GM12878 (cell line): ENCODE results near the gene PELI1. TPM values are rescaled to one million over a fixed set of nuclear protein-coding genes. Genes with fewer than 3 reads are reported as not detected.

Experiments
- ATAC-seq: fragments of 200-7000 bp; cut with Tn5 transposase; 3 replicates; pipeline ENCODE4 v1.9.1; 2020; ENCODE audit warnings: mild to moderate bottlenecking, moderate library complexity
- BruUV-seq: library from RNA; stranded (reverse); fragments of 400-500 nt; replicated peaks from 2 replicates; lab custom pipeline; 2021; lab: Mats Ljungman, UMichigan
- CTCF ChIA-PET: fragments of 300-600 bp; sonication (Branson Sonifier 250); formaldehyde crosslinking; extraction: SDS; loops from one replicate; lab custom pipeline; 2021; ENCODE audit warnings: inconsistent platforms; lab: Yijun Ruan, JAX
- POLR2A ChIA-PET: fragments of 350-600 bp; formaldehyde crosslinking; extraction: SDS; loops from one replicate; lab custom pipeline; 2021; ENCODE audit warnings: inconsistent platforms; lab: Charles Lee
- RAD21 ChIA-PET: fragments of 300-600 bp; sonication (Branson Sonifier 250); formaldehyde crosslinking; loops from one replicate; lab custom pipeline; 2023; ENCODE audit warnings: antibody characterized with exemption; ENCODE audit not compliant: unreplicated experiment; lab: Charles Lee
- SMC1A ChIA-PET: fragments of 300-600 bp; sonication (Branson Sonifier 250); formaldehyde crosslinking; loops from one replicate; lab custom pipeline; 2023; ENCODE audit not compliant: unreplicated experiment, uncharacterized antibody; lab: Charles Lee
- DNase-seq: peaks from one replicate; pipeline ENCODE4 v3.0.0-alpha.2; 2011; ENCODE audit warnings: low read depth, low spot score
- FAIRE-seq: peaks from 3 replicates; lab custom pipeline; 2011; peaks lifted over from hg19 to GRCh38; lab: Jason Lieb, UNC
- H2AFZ ChIP-seq: 2 replicates; pipeline ENCODE4 v1.6.0; 2011; ENCODE audit warnings: low read depth, low read length, control low read depth; ENCODE audit not compliant: control insufficient read depth
- H3K27ac ChIP-seq: 2 replicates; pipeline ENCODE4 v1.5.1; 2011; ENCODE audit warnings: control low read depth; ENCODE audit not compliant: control insufficient read depth, insufficient read depth
- H3K27me3 ChIP-seq, 2 experiments: replicated peaks in 1 of 2; 2 replicates each; pipeline versions ENCODE4 v1.6.0 to v1.6.1; 2011; ENCODE audit warnings: low read length in 1 of 2; ENCODE audit not compliant: control insufficient read depth in 2 of 2, insufficient read depth in 2 of 2
- H3K36me3 ChIP-seq, 2 experiments: 2 replicates each; pipeline ENCODE4 v1.5.1; 2011; ENCODE audit warnings: low read length in 1 of 2; ENCODE audit not compliant: control insufficient read depth in 2 of 2, insufficient read depth in 2 of 2
- H3K4me1 ChIP-seq: 2 replicates; pipeline ENCODE4 v1.6.1; 2011; ENCODE audit warnings: mild to moderate bottlenecking, low read length, moderate library complexity, mixed read lengths; ENCODE audit not compliant: control insufficient read depth, insufficient read depth
- H3K4me2 ChIP-seq: 2 replicates; pipeline ENCODE4 v1.6.0; 2011; ENCODE audit warnings: control low read depth; ENCODE audit not compliant: control insufficient read depth, insufficient read depth
- H3K4me3 ChIP-seq: fragments of 200-600 bp; sonication (generic); 2 replicates; pipeline ENCODE4 v1.5.1; 2016
- H3K79me2 ChIP-seq: 2 replicates; pipeline ENCODE4 v1.6.0; 2011; ENCODE audit warnings: low read length; ENCODE audit not compliant: control insufficient read depth, insufficient read depth
- H3K9ac ChIP-seq: 2 replicates; pipeline ENCODE4 v1.8.0; 2011; ENCODE audit warnings: low read length, control low read depth, mixed read lengths; ENCODE audit not compliant: control insufficient read depth, insufficient read depth
- H3K9me3 ChIP-seq: replicated peaks from 3 replicates; pipeline ENCODE4 v1.5.1; 2011; ENCODE audit warnings: mild to moderate bottlenecking, low read length; ENCODE audit not compliant: control insufficient read depth, insufficient read depth
- H4K20me1 ChIP-seq: 2 replicates; pipeline ENCODE4 v1.6.0; 2011; ENCODE audit not compliant: control insufficient read depth, insufficient read depth
- ATF7 ChIP-seq: fragments of 450-650 bp; IDR thresholded peaks from 2 replicates; pipeline ENCODE4 v1.6.1; 2016; ENCODE audit warnings: low read depth, mild to moderate bottlenecking
- BCL11A ChIP-seq: IDR thresholded peaks from 2 replicates; pipeline ENCODE4 v1.6.1; 2011; ENCODE audit warnings: low read depth, low read length
- IRF4 ChIP-seq: IDR thresholded peaks from 2 replicates; pipeline ENCODE4 v1.6.1; 2011; ENCODE audit warnings: low read depth, low read length
- MTA2 ChIP-seq: fragments of 450-650 bp; IDR thresholded peaks from 2 replicates; pipeline ENCODE4 v1.6.1; 2016; ENCODE audit warnings: low read depth, mild to moderate bottlenecking, moderate library complexity
- MYB ChIP-seq: fragments of 150-350 bp; IDR thresholded peaks from 2 replicates; pipeline ENCODE4 v1.6.1; 2014; ENCODE audit warnings: mild to moderate bottlenecking, low read depth, low read length, borderline replicate concordance
- POU2F2 ChIP-seq: IDR thresholded peaks from 3 replicates; pipeline ENCODE4 v1.6.1; 2011; ENCODE audit warnings: low read depth, mild to moderate bottlenecking, low read length, borderline replicate concordance
- RCOR1 ChIP-seq: conservative IDR thresholded peaks from 2 replicates; pipeline ENCODE4 v1.6.1; 2012; ENCODE audit warnings: low read depth, low read length, improper control_type of control experiment
- RELA ChIP-seq: fragments of 450-650 bp; IDR thresholded peaks from 2 replicates; pipeline ENCODE4 v1.8.0; 2014; ENCODE audit warnings: borderline replicate concordance; ENCODE audit not compliant: partially characterized antibody
- SMC3 ChIP-seq: IDR thresholded peaks from 2 replicates; pipeline ENCODE4 v1.6.1; 2011; ENCODE audit warnings: low read length, improper control_type of control experiment, borderline replicate concordance
- WGBS: methylation state at CpG from one replicate; pipeline ENCODE4 v1.1.6; 2016; ENCODE audit warnings: low lambda C conversion rate; ENCODE audit not compliant: insufficient replicate concordance, insufficient coverage; ENCODE audit errors: missing lambda C conversion rate; 5-methylcytosine and 5-hydroxymethylcytosine counted together
- in situ Hi-C: fragments of 300-500 bp; cut with MboI; formaldehyde crosslinking; loops from 9 replicates; pipeline ENCODE4 v1.14.3; 2018; ENCODE audit warnings: mixed read lengths
- intact Hi-C: fragments of 100-400 bp; cut with micrococcal nuclease; formaldehyde crosslinking; loops from one replicate; pipeline ENCODE4 v1.14.2; 2022; ENCODE audit not compliant: unreplicated experiment
- polyA plus RNA-seq, 11 experiments: library from polyadenylated mRNA; depleted of rRNA in 4 of 11; unstranded in 6 of 11; stranded (reverse) in 5 of 11; fragments of >200 nt; fragmentation: Nextera tagmentation in 4 of 11; fragmentation: Illumina TruSeq in 1 of 11; extraction: Ambion mirVana in 4 of 11; extraction: Trizol in 1 of 11; gene quantifications; 1 replicate in 1 of 11; 2 replicates in 10 of 11; pipeline versions ENCODE4 v1.2.1 to v1.2.3, GENCODE V29; 2011 to 2016; ENCODE audit warnings: inconsistent platforms in 2 of 11, missing spikeins in 2 of 11, low read depth in 1 of 11
- total RNA-seq, 4 experiments: library from RNA; depleted of rRNA in 3 of 4; stranded (reverse); fragments of >200 nt in 3 of 4; fragmentation: Illumina TruSeq in 1 of 4; extraction: Trizol in 1 of 4; gene quantifications; 2 replicates each; pipeline versions ENCODE4 v1.2.1 to v1.2.3, GENCODE V29; 2013 to 2021
- TF ChIP-seq, protein P1 (sequence below): IDR thresholded peaks from 2 replicates; pipeline ENCODE4 v1.6.1; 2012; ENCODE audit warnings: low read depth, low read length, improper control_type of control experiment

PELI1 gene
- total and polyA plus RNA-seq, 10 of the 15 experiments (the other 5 are each of a cell fraction or from before 2014, with no cell fraction given): 12.1 to 92.0 (median 39.8) TPM

DNA sequence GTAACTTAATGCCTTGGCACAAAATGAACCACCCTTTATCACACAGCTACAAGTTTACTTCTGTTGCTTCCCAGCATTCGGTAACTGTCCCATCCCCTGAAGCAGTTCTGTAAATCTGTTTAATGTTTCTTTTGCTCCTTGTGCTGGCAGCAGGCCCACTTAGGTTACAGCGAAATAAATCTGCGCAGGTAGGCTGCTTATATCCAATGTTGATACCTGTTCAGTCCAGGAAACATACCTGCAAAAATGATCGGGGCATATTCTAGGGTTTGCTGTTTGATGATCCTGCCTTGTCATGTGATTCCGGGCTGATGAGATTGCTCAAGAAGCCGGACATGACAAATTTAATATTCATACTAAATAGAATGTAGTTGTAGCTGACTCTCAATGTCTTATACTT, 23.3 kb downstream of the PELI1 start:
- POLR2A ChIA-PET: interaction anchor here (0.6 to 2.0 kb wide), 2 partner anchors 15 to 39 kb away, joined by 3 to 4 read pairs; no protein-coding TSS in a partner anchor
- H3K79me2 ChIP-seq: peaks cover 94% of the 10 kb centered on the region
- H3K9me3 ChIP-seq: no peaks in the 10 kb centered on the region
- ATAC-seq (no peak), DNase-seq (no peak), FAIRE-seq (no peak)
- CTCF ChIA-PET: interaction anchor here (1.2 to 1.3 kb wide), 2 partner anchors 15 to 83 kb away, joined by 3 read pairs; no protein-coding TSS in a partner anchor
- SMC1A ChIA-PET: interaction anchor here (1.2 to 23.5 kb wide), 3 partner anchors 12 to 71 kb away, joined by 4 to 495 read pairs (median 111); no protein-coding TSS in a partner anchor
- H3K9ac ChIP-seq: no peak overlapping the region
- RAD21 ChIA-PET: interaction anchor here (1.3 to 2.4 kb wide), 2 partner anchors 15 to 94 kb away, joined by 4 to 11 read pairs; no protein-coding TSS in a partner anchor
- intact Hi-C loops (no loop called here), in situ Hi-C loops (no loop called here)
- peaks cover 1 to 7% of the 10 kb centered on the region in 2 experiments; a peak in 3 of 4 replicates for H3K36me3 ChIP-seq
- no peak overlapping the region for H3K4me3 ChIP-seq
- no TSS peak for BruUV-seq
- no peaks in the 10 kb centered on the region for H3K27me3 ChIP-seq
- H3K27ac ChIP-seq: no peak overlapping the region
- 0 out of 2 replicates have a peak, but pooled peaks cover 2% of the 10 kb centered on the region for H4K20me1 ChIP-seq
- H3K4me2 ChIP-seq: no peak overlapping the region
- no peak overlapping the region for H2AFZ ChIP-seq
- 97% methylated on average over 6 of the region's 6 CpGs for WGBS
- no peak for TF ChIP-seq SMC3
- TF ChIP-seq IRF4: no peak
- TF ChIP-seq POU2F2: no peak
- no peak for TF ChIP-seq MYB
- TF ChIP-seq MTA2: no peak
- H3K4me1 ChIP-seq: peaks cover 16% of the 10 kb centered on the region

DNA sequence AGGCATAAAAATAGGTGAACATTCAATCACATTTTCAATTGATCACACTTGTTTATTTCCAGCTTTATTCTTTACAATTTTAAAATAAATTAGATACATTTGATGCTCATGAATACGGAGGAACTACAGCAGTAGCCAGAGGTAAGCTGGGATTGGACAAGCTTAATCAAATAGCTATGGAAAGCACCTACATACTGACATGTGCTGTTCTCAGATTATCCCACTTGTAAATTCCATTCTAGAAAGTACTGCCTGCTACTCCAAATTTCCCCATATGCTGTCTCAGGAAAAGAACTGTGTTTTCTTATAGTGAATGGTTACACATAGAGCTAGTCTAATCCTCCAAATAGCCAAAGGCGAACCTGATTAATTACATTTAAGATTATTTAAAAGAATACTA, 24.2 kb downstream of the PELI1 start:
- in situ Hi-C loops: no loop called here
- no peak for ATAC-seq
- 100% methylated on average over 2 of the region's 2 CpGs for WGBS
- RAD21 ChIA-PET: interaction anchor here (1.1 to 3.2 kb wide), 7 partner anchors 11 to 192 kb away, joined by 3 to 11 read pairs (median 5); no protein-coding TSS in a partner anchor
- DNase-seq: no peak
- Histone ChIP-seq H3K36me3 (peaks cover 1 to 7% of the 10 kb centered on the region in 2 experiments; a peak in 3 of 4 replicates), H3K79me2 (peaks cover 94% of the 10 kb centered on the region)
- no peak for FAIRE-seq
- intact Hi-C loops: no loop called here
- TF ChIP-seq ATF7 (no peak), RCOR1 (no peak), BCL11A (no peak), RELA (no peak)
- TF ChIP-seq, protein P1, sequence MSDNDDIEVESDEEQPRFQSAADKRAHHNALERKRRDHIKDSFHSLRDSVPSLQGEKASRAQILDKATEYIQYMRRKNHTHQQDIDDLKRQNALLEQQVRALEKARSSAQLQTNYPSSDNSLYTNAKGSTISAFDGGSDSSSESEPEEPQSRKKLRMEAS: no peak
- TF ChIP-seq, all 136 proteins: peak for 0
- SMC1A ChIA-PET: interaction anchor here (0.7 to 23.5 kb wide), 9 partner anchors 13 to 210 kb away, joined by 3 to 495 read pairs (median 4); no protein-coding TSS in a partner anchor
- Histone ChIP-seq H3K27me3 (no peaks in the 10 kb centered on the region), H3K27ac (no peak overlapping the region; the same call in 1 of the 2 replicates), H3K9ac (no peak overlapping the region), H3K4me1 (peaks cover 25% of the 10 kb centered on the region), H3K4me3 (no peak overlapping the region), H4K20me1 (0 out of 2 replicates have a peak, but pooled peaks cover 2% of the 10 kb centered on the region), H3K4me2 (no peak overlapping the region), H2AFZ (no peak overlapping the region), H3K9me3 (no peaks in the 10 kb centered on the region)
- POLR2A ChIA-PET: interaction anchor here (0.6 to 1.2 kb wide), 2 partner anchors 8 to 16 kb away, joined by 3 to 7 read pairs; no protein-coding TSS in a partner anchor
- CTCF ChIA-PET: interaction anchor here (1.5 kb wide), 1 partner anchor 70 kb away, joined by 4 read pairs; no protein-coding TSS in a partner anchor
- no TSS peak for BruUV-seq
